IMR-90 (cell line): ENCODE measurements around the gene IGFBP6. TPM values are rescaled to one million over a fixed set of nuclear protein-coding genes. Genes with fewer than 3 reads are reported as not detected.

Source experiments
- ATAC-seq: fragments of 200-7000 bp; cut with Tn5 transposase; 2 replicates; pipeline ENCODE4 v1.9.1; 2020; ENCODE audit warnings: low read depth, mild to moderate bottlenecking, moderate library complexity
- BruUV-seq: library from RNA; stranded (reverse); fragments of 400-500 nt; replicated peaks from 2 replicates; lab custom pipeline; 2021; lab: Mats Ljungman, UMichigan
- CTCF ChIA-PET: fragments of 300-600 bp; formaldehyde crosslinking; extraction: SDS; loops from one replicate; lab custom pipeline; 2021; ENCODE audit warnings: antibody characterized with exemption; lab: Yijun Ruan, JAX
- POLR2A ChIA-PET: fragments of 300-600 bp; sonication (Branson Sonifier 250); formaldehyde crosslinking; loops from one replicate; lab custom pipeline; 2022; ENCODE audit warnings: antibody characterized with exemption; ENCODE audit not compliant: unreplicated experiment; lab: Charles Lee
- DNase-seq: peaks from one replicate; pipeline ENCODE4 v3.0.0; 2013
- H2AFZ ChIP-seq: replicated peaks from 2 replicates; pipeline ENCODE3; 2013; ENCODE audit warnings: low read length, mild to moderate bottlenecking; ENCODE audit not compliant: poor library complexity
- H2AK5ac ChIP-seq: 2 replicates; pipeline ENCODE4 v1.6.1; 2013; ENCODE audit warnings: low read depth, low read length, inconsistent platforms
- H2AK9ac ChIP-seq: replicated peaks from 2 replicates; pipeline ENCODE3; 2013; ENCODE audit warnings: mild to moderate bottlenecking, low read depth, low read length, moderate library complexity; ENCODE audit not compliant: poor library complexity
- H2BK120ac ChIP-seq: 2 replicates; pipeline ENCODE4 v1.6.1; 2013; ENCODE audit warnings: low read depth, low read length, inconsistent platforms
- H2BK15ac ChIP-seq: 3 replicates; pipeline ENCODE4 v1.6.1; 2013; ENCODE audit warnings: low read depth, low read length, inconsistent platforms
- H2BK20ac ChIP-seq: 2 replicates; pipeline ENCODE4 v1.6.1; 2013; ENCODE audit warnings: low read depth, mild to moderate bottlenecking, inconsistent platforms, low read length, moderate library complexity
- H2BK5ac ChIP-seq: 2 replicates; pipeline ENCODE4 v1.6.1; 2013; ENCODE audit warnings: mild to moderate bottlenecking, low read depth, low read length, inconsistent platforms; ENCODE audit not compliant: poor library complexity, severe bottlenecking
- H3K14ac ChIP-seq: replicated peaks from 2 replicates; pipeline ENCODE4 v1.6.1; 2013; ENCODE audit warnings: low read depth, low read length, inconsistent platforms
- H3K18ac ChIP-seq: 2 replicates; pipeline ENCODE4 v1.6.1; 2013; ENCODE audit warnings: low read depth, low read length, control low read depth
- H3K23ac ChIP-seq: 2 replicates; pipeline ENCODE4 v1.6.1; 2013; ENCODE audit warnings: low read depth, low read length, inconsistent platforms
- H3K27ac ChIP-seq: 2 replicates; pipeline ENCODE4 v1.5.1; 2013; ENCODE audit warnings: mild to moderate bottlenecking, control low read depth, low read length; ENCODE audit not compliant: insufficient read depth
- H3K27me3 ChIP-seq: 2 replicates; pipeline ENCODE4 v1.6.1; 2013; ENCODE audit warnings: low read length; ENCODE audit not compliant: control insufficient read depth, insufficient read depth
- H3K36me3 ChIP-seq: 2 replicates; pipeline ENCODE4 v1.6.1; 2013; ENCODE audit warnings: low read length, mixed read lengths; ENCODE audit not compliant: control insufficient read depth, insufficient read depth
- H3K4ac ChIP-seq: 2 replicates; pipeline ENCODE4 v1.6.1; 2013; ENCODE audit warnings: low read depth, low read length, inconsistent platforms
- H3K4me1 ChIP-seq: 2 replicates; pipeline ENCODE4 v1.6.1; 2013; ENCODE audit warnings: low read length, mixed read lengths; ENCODE audit not compliant: control insufficient read depth, insufficient read depth
- H3K4me2 ChIP-seq: 2 replicates; pipeline ENCODE4 v1.6.1; 2013; ENCODE audit warnings: low read depth, mild to moderate bottlenecking, control low read depth, low read length, moderate library complexity
- H3K4me3 ChIP-seq: 2 replicates; pipeline ENCODE4 v1.5.1; 2013; ENCODE audit warnings: low read depth, mild to moderate bottlenecking, control low read depth, low read length, moderate library complexity; ENCODE audit not compliant: insufficient read depth
- H3K56ac ChIP-seq: 2 replicates; pipeline ENCODE4 v1.6.1; 2013; ENCODE audit warnings: low read length, inconsistent platforms; ENCODE audit not compliant: insufficient read depth; ENCODE audit errors: extremely low read depth
- H3K79me1 ChIP-seq, 2 experiments: 2 replicates each; pipeline ENCODE4 v1.6.1; 2013; ENCODE audit warnings: low read length in 2 of 2, inconsistent platforms in 1 of 2, low read depth in 1 of 2
- H3K9ac ChIP-seq: 2 replicates; pipeline ENCODE4 v1.6.1; 2013; ENCODE audit warnings: low read depth, low read length, control low read depth
- H3K9me1 ChIP-seq: 2 replicates; pipeline ENCODE4 v1.6.1; 2013; ENCODE audit warnings: low read length, inconsistent platforms; ENCODE audit not compliant: insufficient read depth
- H3K9me3 ChIP-seq: 2 replicates; pipeline ENCODE4 v1.6.1; 2013; ENCODE audit warnings: low read length; ENCODE audit not compliant: control insufficient read depth, insufficient read depth
- H4K20me1 ChIP-seq: 2 replicates; pipeline ENCODE4 v1.6.1; 2013; ENCODE audit warnings: low read length, inconsistent platforms; ENCODE audit not compliant: insufficient read depth
- H4K5ac ChIP-seq: 2 replicates; pipeline ENCODE4 v1.6.1; 2013; ENCODE audit warnings: mild to moderate bottlenecking, low read depth, low read length, control low read depth
- H4K8ac ChIP-seq, 2 experiments: 2 replicates each; pipeline ENCODE4 v1.6.1; 2013; ENCODE audit warnings: low read depth in 2 of 2, low read length in 2 of 2, control low read depth in 1 of 2, inconsistent platforms in 1 of 2
- H4K91ac ChIP-seq: 2 replicates; pipeline ENCODE4 v1.6.1; 2013; ENCODE audit warnings: low read depth, low read length, inconsistent platforms; ENCODE audit not compliant: insufficient read depth
- POLR2A ChIP-seq: IDR thresholded peaks from 2 replicates; pipeline ENCODE4 v1.6.1; 2012; ENCODE audit warnings: mild to moderate bottlenecking, low read depth, low read length
- WGBS, 2 experiments: methylation state at CpG; one replicate each; pipeline versions ENCODE4 v1.1.5 to v1.1.7; 2013; ENCODE audit warnings: missing lambda C conversion rate in 2 of 2; ENCODE audit not compliant: insufficient read length in 1 of 2; ENCODE audit errors: extremely low coverage in 2 of 2; 5-methylcytosine and 5-hydroxymethylcytosine counted together
- dilution Hi-C: fragments of 300-500 bp; cut with HindIII; formaldehyde crosslinking; loops from one replicate; pipeline ENCODE4 v1.14.3; 2018; ENCODE audit warnings: low sequenced_read_pairs; ENCODE audit not compliant: unreplicated experiment
- in situ Hi-C: fragments of 300-500 bp; cut with MboI; formaldehyde crosslinking; loops from 3 replicates; pipeline ENCODE4 v1.14.3; 2019; ENCODE audit warnings: low sequenced_read_pairs, inconsistent platforms, mixed read lengths
- intact Hi-C: fragments of 100-400 bp; cut with micrococcal nuclease; formaldehyde crosslinking; loops from 2 replicates; pipeline ENCODE4 v1.10.0; 2022
- polyA plus RNA-seq, 3 experiments: library from polyadenylated mRNA; depleted of rRNA; stranded (reverse); fragments of >200 nt; gene quantifications; 2 replicates each; pipeline ENCODE4 v1.2.3, GENCODE V29; 2012; ENCODE audit warnings: low replicate concordance in 1 of 3
- total RNA-seq: library from RNA; depleted of rRNA; stranded (reverse); fragments of >200 nt; gene quantifications from 2 replicates; pipeline ENCODE4 v1.2.3, GENCODE V29; 2012

Gene IGFBP6
- total and polyA plus RNA-seq, 2 of the 4 experiments (the other 2 are of a cell fraction): 124 to 337 TPM

DNA sequence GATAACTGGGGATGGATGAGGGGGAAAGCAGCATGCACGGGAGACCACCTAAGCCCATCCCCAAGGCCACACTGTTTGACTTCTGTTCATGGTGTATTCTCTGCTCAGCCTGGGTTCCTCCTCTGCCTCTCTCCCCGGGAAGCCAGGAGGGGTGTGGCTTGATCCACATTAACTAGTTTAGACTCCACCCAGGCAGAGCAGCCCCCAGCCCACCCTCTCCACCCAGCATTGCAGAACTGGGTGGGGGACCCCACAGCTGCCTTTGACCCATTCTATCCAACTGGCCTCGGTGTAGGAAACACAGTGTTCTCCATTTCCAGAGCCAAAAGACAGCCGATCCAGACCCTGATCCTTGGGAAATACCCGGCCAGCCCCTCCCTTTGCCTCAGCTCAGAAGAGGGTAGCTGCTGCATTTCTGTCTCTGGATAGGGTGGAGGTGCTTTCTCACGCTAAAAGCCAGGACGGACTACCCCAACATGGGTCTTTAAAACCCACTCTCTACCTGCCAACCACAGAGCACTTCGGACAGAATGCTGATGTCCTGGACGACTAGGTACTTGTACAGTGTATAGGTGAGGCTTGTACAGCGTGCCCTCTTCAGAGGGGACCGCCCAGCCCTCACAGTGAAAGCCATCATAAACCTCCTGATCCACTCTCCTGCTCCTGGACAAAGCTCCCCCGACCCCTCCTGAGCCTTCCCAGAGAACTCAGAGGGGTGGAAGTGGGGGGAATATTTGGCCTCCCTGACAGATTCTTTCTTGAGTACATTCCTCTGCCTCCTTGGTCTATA lies 27.7 kb upstream of the IGFBP6 start:
- H2AK5ac ChIP-seq: no peak overlapping the region
- dilution Hi-C loops (no loop called here), in situ Hi-C loops (loop anchor here (5.0 kb wide), 1 partner anchor 117 kb away; no protein-coding TSS in a partner anchor), intact Hi-C loops (no loop called here)
- no peak overlapping the region for H2AK9ac ChIP-seq
- no peaks in the 10 kb centered on the region; the same call in 1 of the 2 replicates for H4K20me1 ChIP-seq
- H2BK5ac ChIP-seq: no peak overlapping the region
- no peaks in the 10 kb centered on the region for H3K9me3 ChIP-seq
- no peak overlapping the region for H2AFZ ChIP-seq
- 0 out of 3 replicates have a peak overlapping the region, but pooled peaks have one; percentile 49 for H2BK15ac ChIP-seq
- no peak for TF ChIP-seq POLR2A
- ATAC-seq (no peak), DNase-seq (no peak)
- H3K27ac ChIP-seq: no peak overlapping the region
- 29% methylated on average over 1 of the region's 12 CpGs; no CpG with 5 or more reads in 1 of the 2 experiments for WGBS, 2 experiments
- no peak overlapping the region for H2BK20ac ChIP-seq
- H3K79me1 ChIP-seq: peaks cover 16 to 65% of the 10 kb centered on the region in 2 experiments; a peak in 3 of 4 replicates
- no peak overlapping the region for H4K8ac ChIP-seq
- H3K23ac ChIP-seq: no peak overlapping the region
- H3K9me1 ChIP-seq: peaks cover 15% of the 10 kb centered on the region
- peaks cover 30% of the 10 kb centered on the region for H3K36me3 ChIP-seq
- H3K18ac ChIP-seq: no peak overlapping the region
- no TSS peak for BruUV-seq
- POLR2A ChIA-PET: no interaction called here
- H3K9ac ChIP-seq: no peak overlapping the region
- CTCF ChIA-PET: no interaction called here
- H2BK120ac ChIP-seq: no peak overlapping the region
- H4K91ac ChIP-seq: no peak overlapping the region
- no peak overlapping the region for H3K4me2 ChIP-seq
- no peak overlapping the region for H4K5ac ChIP-seq
- no peak overlapping the region for H3K4ac ChIP-seq
- H3K14ac ChIP-seq: no peak overlapping the region
- H3K27me3 ChIP-seq: no peaks in the 10 kb centered on the region
- H3K4me3 ChIP-seq: no peak overlapping the region
- H3K4me1 ChIP-seq: peaks cover 31% of the 10 kb centered on the region
- H3K56ac ChIP-seq: no peak overlapping the region
